ENCODE measurements around the gene HOXC11.

DNA sequence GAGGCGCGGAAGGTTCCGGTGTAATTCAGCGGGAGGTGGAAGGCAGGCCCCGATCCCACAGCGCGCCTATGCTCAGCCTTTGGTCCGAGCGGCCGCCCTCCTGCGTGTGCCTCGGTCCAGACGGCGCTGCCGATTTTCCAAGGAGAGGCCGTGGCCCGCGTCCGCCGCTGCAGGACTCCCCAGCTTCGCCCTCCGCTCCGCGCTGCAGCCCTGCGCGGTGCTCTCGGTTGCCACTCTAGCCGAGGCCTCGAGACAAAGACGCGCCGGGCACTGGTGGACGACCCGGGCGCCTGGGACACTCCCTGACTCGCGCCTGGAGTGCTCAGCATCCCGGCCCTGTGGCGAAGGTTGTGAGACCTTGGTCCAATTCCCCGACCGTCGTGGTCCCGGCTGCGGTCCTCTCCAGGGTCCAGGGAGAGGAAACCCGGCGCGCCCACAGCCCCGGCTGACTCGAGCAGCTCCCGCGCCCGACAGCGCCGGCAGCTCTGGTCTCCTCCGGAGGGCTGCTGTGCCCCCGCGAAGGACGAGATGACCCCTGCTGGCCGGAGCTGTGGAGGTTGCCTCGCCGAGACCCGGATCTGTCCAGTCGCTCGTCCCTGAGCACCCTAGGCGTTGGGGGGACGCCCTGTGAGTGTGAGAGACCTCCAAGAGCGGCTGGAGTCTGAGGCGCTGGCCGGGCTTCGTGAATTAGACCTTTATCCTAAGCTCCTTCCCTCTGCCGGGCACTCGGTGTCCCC, 11.7 kb upstream of the HOXC11 start:
- TF ChIP-seq POLR2A (IDR thresholded peaks at IDR 0.05; ENCODE audit: low read length) = no peak
- TF ChIP-seq GATA1 (IDR thresholded peaks at IDR 0.05; ENCODE audit: low read depth, low read length) = no peak

Measured in erythroblast (primary cell).